Breast epithelium (tissue), 3 donors: ENCODE data around the gene ITGA8.

Experiments
- POLR2AphosphoS5 ChIP-seq, 3 donors: sonication (generic); formaldehyde crosslinking; IDR thresholded peaks; one replicate each; pipeline ENCODE4 v1.6.1; 2017; ENCODE audit warnings: antibody characterized with exemption in 3 of 3
- TF ChIP-seq, protein P1 (sequence below), 3 donors: fragments of 450-650 bp; IDR thresholded peaks; one replicate each; pipeline ENCODE4 v1.5.1; 2016 to 2017; ENCODE audit warnings: antibody characterized with exemption in 3 of 3, mild to moderate bottlenecking in 3 of 3, moderate library complexity in 3 of 3

DNA sequence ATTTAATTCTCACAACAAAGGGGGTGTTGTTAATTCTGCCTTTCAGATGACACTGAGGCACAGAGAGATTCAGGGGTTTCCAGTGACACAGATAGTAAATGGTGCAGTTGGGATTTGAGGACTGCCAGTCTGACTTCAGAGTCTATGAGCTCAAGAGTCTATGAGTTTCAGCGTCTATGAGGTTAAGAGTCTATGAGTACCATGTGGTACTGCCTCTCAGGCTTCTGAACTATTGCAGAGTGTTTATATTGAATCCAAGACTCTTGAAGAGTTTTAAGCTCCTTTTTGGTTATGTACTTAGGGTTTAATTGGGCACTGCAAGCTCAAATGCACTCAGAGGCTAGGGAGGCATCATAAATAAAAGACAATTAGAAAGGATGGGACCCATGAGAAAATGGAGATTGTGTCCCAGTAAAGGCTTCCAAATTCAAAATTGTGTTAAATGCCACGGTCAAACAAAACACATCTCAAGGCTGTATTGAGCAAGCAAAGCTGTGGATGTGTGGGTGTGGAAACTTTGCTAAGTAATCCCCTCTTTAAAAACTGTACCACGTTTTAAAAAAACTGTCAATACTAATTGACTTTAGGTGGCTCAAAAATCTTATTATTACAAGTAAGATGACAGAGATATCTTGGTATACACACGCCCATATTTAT, 224.7 kb downstream of the ITGA8 start:
- TF ChIP-seq, protein P1, sequence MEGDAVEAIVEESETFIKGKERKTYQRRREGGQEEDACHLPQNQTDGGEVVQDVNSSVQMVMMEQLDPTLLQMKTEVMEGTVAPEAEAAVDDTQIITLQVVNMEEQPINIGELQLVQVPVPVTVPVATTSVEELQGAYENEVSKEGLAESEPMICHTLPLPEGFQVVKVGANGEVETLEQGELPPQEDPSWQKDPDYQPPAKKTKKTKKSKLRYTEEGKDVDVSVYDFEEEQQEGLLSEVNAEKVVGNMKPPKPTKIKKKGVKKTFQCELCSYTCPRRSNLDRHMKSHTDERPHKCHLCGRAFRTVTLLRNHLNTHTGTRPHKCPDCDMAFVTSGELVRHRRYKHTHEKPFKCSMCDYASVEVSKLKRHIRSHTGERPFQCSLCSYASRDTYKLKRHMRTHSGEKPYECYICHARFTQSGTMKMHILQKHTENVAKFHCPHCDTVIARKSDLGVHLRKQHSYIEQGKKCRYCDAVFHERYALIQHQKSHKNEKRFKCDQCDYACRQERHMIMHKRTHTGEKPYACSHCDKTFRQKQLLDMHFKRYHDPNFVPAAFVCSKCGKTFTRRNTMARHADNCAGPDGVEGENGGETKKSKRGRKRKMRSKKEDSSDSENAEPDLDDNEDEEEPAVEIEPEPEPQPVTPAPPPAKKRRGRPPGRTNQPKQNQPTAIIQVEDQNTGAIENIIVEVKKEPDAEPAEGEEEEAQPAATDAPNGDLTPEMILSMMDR (IDR thresholded peaks at IDR 0.05) = no peak
- no peak for TF ChIP-seq POLR2AphosphoS5 (IDR thresholded peaks at IDR 0.05)
